Fibroblast of skin of right quadriceps (primary cell): ENCODE measurements around the gene KRT77.
"Not testable (repeated sequence)": the region's sequence is repeated elsewhere in the genome, so short reads cannot be mapped to it uniquely, and the experiment has no call there.

Experiments
- DNase-seq: peaks from one replicate; pipeline ENCODE4 v3.0.0-alpha.2; 2013

Gene KRT77

DNA sequence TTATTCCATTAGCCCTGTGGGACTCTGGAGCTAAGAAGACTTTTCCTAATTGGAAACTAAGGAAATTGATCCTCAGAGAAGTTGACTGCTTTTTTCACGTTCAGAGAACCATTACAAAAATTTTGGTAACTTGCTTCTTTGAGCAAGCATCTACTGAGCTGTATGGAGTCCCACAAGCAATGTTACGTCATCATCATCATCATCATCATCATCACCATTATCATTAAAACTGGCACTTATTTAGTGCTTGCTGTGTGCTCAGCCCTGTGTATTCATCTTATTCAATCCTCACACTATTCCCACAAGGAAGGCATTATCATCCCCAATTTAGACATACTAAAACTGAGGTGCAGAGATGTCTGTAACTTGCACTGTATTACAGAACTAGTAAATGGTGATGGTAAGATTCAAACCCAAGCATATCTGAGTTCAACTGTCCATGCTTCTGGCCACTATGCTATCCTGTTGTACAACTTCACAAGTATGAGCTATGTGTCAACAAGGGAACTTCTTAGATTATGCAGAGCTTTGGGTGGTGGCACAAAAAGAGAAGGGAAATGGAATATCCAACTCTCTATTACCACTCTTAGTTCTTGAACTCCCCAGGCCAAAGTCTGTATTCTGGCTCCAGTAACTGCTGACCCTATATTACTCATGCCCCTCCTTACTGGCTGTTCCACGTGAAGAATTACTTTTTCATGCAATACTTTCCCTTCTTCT is 29.5 kb downstream of the KRT77 start:
- no peak for DNase-seq

DNA sequence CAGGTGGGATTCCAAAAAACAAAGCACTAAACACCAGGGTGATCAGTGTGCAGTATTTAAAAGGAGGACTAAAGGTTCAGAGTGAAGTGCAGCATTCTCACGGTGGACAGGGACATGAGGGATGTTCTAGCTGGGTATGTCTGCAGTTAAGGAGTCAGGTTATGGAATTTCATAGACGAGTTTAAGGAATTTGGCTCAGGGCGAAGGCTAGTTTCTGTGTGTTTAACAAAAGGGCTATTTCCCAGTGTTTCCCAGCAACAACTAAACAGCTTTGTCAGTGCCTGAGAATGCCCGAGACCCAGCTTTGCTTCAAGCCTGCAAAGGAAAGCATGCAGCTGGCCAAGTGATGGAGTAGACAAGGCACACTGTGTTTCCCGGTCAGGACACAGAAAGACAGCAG is 30.1 kb downstream of the KRT77 start:
- DNase-seq, result no peak

GRCh38 chr12:52672321-52672933 is 30.9 kb downstream of the KRT77 start:
- DNase-seq, result no peak

GRCh38 chr12:52670961-52671360 is 32.4 kb downstream of the KRT77 start:
- DNase-seq, result no peak

DNA sequence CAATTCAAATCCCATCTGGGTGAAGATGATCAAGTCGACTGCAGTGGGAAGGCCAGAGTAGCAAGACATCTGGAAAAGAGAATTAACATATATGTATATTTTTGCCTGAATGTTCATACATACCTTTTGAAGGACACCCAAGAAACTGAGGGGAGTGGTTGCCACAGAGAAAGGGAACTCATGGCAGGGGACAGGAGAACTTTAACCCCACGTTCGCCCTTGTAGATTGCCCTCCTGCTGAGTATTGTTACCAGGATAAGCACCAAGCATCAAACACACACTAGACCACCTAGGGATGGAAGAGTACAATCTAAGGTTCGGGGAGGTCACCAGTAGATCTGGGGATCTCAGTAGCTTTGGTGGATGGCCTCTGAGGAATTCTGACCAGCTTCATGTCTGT is 32.8 kb downstream of the KRT77 start:
- no peak for DNase-seq

GRCh38 chr12:52669941-52670340 is 33.4 kb downstream of the KRT77 start:
- DNase-seq, result not testable (repeated sequence)

DNA sequence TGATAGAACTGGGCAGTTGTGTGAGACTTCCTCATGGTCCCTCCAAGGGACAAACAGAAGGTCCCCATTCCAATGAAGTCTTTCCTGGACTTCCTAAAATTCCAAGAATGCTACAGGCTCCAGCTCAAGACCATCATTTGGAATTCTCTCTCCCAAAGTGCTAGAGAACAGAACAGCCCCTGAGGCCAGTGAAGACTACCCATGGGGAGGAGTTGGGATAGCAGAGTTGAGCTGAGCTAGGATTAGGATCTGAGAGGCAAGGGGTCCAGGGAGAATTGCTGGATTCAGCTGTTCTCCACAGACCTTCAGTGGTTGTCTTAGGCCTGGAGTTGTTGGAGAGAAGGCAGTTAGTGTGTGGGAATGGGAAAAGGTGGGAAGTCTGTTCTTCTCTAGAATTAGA is 33.9 kb downstream of the KRT77 start:
- DNase-seq, result no peak

DNA sequence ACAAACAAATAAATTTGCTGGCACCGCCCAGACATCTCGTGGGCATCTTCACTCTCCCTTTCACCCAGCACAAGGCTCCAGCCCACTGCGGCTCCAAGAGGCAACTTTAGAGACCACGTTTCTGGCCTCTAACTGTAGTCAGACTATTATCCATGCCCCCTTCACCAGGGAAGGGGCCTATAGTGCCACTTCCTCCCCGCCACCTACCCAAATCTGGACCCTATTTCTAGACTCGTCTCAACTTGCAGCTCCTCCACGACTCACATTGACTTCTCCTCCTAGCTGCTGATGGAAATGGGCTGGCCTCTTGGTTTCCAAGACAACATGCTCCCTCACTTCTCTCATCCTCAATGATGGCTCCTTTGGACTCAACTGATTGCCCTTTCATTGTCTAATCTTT is 35.4 kb downstream of the KRT77 start:
- DNase-seq, result no peak

- no peak for DNase-seq
These were observed 35.8 kb downstream of the KRT77 start for GRCh38 chr12:52667509-52667908.

DNA sequence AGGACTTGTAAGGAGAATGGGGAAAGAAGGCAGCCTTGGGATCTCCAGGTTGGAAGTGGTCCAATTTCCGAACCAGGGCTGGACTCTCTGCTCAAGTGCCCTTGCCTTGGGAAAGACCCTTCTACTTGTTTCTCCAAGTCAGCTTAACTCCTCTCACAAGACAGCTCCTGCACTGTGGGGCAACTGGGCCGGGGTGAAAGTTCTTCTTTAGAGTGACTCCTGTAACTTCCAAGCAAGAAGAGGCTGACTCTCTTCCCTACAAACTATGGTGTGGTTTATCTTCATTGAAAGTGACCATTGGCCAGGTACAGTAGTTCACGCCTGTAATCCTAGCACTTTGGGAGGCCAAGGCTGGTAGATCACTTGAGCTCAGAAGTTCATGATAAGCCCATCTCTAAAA is 36.9 kb downstream of the KRT77 start:
- no peak for DNase-seq

DNA sequence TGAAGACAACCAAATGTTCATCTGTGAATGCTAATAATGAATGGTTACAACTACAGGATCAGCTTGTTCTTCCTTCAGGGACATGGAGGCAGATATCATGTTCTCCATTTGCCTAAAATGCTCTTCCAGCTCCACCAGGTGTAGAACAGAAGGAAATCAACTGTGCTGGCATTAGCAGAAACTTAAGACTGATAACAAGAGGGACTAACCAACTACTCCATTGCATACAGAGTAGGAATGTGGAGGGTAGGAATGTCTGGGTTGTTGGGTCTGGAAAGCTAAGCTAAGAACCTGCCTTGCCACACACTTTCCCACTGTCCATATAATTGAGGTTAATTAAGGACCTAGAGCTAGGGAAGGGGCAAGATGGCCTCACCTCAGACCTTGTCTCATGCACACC is 39.9 kb downstream of the KRT77 start:
- DNase-seq, result no peak

- DNase-seq, result no peak
These were observed 40.5 kb downstream of the KRT77 start for GRCh38 chr12:52662918-52663229.

DNA sequence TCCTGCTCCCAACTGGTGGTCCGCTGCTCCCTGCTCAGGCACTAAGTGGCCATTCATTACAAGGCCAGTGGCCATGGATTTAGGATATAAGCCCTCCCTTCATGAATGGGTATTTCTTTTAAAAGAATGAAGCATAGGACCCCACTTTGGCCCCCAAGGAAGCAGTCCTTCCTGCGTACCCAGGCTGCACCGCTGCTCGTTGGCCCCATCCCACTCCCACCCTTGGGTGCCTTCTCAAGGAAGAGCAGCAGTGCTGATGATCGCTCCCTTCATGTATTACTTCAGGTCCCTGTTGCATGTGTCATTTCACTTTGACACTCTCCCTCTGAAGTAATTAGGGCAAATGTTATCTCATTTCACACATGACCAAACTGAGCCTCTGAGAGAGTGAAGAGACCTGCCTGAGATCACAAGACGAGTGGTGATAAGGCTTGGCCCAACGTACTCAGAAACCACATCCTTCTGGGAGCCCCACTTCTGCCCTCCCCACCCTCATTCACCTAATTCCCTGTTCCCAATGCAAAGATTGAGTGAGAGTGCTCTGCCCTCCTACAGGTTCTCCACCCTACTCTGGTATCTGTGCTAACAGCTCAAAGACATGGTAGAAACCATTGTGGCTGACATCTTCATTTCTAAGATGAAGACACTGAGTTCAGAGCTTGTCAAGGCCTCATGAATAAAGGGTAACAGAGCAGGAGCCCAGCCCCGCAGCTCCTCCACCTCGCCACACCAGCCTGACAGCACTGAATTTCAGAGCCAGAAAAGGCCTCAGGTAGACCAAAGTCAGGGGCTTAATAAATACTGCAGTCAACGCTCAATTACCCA is 41.0 kb downstream of the KRT77 start:
- DNase-seq, result no peak

DNA sequence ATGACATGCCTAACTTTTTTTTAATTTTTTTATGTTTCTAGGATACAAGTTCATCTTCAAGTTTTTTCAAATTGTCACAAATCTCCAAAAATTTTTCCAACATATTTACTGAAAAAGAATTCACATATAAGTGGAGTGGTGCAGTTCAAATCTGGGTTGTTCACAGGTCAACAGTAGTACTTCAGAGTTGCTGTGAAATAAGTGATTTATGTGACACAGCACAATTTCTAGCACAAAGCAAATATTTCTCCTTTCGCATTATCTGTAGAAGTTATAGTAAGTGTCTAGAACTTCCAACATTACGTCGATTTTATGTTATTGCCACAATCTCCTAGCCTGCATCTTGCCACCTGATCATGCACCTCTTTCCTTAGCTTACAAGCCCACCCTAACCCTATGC is 41.7 kb downstream of the KRT77 start:
- DNase-seq, result no peak

- no peak for DNase-seq
These were observed 42.3 kb downstream of the KRT77 start for GRCh38 chr12:52660934-52661499.

DNA sequence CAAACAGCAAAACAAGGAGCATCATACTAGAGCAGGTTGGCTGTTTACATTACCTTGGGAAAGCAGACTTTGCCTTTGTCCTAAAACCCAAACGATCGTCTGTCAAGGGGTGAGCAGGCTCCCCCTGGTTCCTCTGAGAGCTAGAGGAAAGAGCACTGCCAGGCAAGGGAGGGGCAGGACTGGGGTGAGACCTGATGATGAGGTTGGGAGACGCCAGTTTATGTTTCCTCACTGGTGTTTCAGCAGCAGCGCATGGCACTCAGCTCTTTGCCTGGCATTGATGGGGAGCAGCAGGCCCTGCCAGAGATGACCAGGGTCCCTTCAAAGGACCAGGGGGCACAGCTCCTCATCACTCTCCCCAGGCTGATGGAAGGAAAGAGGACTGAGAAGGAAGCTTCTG is 43.4 kb downstream of the KRT77 start:
- no peak for DNase-seq

DNA sequence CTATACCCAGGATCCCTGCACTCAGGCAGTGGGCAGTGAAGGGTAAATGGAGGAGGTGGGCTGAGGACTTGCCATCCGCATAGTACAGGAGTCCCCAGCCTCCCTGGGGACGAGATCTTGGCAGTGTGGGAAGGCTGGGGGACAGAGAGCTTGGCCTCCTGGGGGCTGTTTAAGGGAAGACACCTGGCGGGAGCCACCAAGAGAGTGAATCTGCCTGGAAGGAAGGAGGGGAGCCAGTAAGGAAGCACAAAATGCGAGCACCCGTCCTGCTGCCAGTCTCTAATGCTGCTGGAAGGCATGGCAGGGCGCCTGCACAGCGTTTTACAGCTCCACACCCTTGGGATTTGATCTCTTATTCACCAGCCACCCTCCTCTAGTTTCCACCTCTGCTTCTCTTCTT is 43.9 kb downstream of the KRT77 start:
- no peak for DNase-seq

DNA sequence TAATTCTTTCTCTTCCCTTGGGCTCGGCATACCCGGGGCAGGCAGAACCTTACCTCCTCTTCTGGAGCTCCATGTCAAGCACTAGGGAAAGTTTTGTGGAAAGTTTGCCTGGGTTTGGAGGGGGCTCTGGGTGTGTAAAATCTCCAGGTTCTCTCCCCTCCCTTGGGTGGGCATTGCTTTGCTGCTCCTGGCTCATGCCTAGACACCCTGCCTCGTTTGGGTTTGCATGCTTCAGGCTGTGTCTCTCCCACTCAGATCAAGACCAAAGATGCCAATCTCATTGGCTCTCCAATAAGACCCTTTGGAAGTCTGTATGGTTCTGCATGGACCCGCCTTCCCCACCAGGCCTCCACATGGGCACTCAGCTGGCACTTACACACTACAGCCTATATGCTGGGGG is 45.1 kb downstream of the KRT77 start:
- DNase-seq, result no peak

DNA sequence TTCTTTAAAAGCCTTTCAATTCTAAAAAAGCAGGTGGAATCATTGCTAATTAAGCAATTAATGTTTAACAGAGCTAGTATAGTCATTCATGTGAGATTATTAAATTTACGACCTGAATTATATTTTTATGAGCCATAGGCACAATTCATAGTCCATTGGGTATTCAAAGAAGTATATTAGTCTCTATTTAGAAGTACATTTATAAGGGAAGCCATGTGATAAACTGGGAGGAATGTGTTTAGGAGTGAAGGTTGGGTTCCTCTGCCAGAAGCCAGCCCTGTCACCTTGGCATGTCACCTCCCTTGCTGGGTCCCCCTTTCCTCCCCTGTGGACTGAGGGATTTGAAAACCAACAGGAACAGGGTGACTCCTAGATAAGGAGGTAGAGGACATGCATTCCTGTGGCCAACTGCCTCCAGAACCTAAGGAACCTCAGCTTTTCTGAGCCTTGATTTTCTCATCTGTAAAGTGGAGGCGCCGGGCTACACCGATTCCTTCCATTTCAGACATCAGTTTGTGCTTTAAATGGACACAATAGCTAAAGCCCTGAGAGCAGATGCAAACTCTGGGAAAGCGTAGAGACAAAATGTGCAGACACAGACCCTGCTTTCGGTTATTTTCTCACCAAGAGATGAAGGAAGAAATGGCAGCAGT is 45.9 kb downstream of the KRT77 start:
- no peak for DNase-seq

GRCh38 chr12:52656616-52657015 is 46.7 kb downstream of the KRT77 start:
- no peak for DNase-seq

GRCh38 chr12:52655720-52656124 is 47.6 kb downstream of the KRT77 start:
- DNase-seq, result no peak

DNA sequence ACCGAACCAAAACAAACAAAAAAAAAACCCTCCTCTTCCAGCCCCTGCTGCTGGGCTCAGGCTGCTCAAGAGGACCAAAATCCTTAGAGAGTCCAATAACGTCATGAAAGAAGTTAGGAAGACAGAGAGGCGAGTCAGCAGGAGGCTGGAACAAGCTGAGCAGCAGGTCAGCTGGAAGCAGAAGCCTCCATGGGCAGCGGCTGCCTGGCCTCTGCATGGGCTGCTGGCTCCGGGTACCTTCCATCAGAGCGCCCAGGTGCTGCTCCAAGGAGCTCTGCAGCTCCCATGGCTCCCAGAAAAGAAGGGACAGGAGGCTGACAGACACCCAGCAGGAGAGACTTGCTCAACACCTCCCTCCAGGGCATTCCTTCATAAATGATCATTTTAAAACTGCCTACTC is 48.1 kb downstream of the KRT77 start:
- no peak for DNase-seq

- DNase-seq, result no peak
These were observed 51.5 kb downstream of the KRT77 start, which contains the start of gene KRT2 for GRCh38 chr12:52651726-52652261. Gene KRT2 (minus strand): TSS chr12:52652211. CDS start chr12:52652142, 69 bp downstream.
